ENCODE data around the gene AP1AR.
"Not testable (repeated sequence)": the region's sequence is repeated elsewhere in the genome, so short reads cannot be mapped to it uniquely, and the experiment has no call there.

Gene AP1AR

GRCh38 chr4:112277705-112278448 is 46.3 kb downstream of the AP1AR start:
- in situ Hi-C loops (cut with HindIII; ENCODE audit: low sequenced_read_pairs) = no loop called here
- no peak for DNase-seq (ENCODE audit: low read depth, low spot score)
- no peak overlapping the region for H3K4me3 ChIP-seq (ENCODE audit: low read depth, low read length)
- no peak for TF ChIP-seq CTCF (IDR thresholded peaks at IDR 0.05; ENCODE audit: low read depth, low read length)

DNA sequence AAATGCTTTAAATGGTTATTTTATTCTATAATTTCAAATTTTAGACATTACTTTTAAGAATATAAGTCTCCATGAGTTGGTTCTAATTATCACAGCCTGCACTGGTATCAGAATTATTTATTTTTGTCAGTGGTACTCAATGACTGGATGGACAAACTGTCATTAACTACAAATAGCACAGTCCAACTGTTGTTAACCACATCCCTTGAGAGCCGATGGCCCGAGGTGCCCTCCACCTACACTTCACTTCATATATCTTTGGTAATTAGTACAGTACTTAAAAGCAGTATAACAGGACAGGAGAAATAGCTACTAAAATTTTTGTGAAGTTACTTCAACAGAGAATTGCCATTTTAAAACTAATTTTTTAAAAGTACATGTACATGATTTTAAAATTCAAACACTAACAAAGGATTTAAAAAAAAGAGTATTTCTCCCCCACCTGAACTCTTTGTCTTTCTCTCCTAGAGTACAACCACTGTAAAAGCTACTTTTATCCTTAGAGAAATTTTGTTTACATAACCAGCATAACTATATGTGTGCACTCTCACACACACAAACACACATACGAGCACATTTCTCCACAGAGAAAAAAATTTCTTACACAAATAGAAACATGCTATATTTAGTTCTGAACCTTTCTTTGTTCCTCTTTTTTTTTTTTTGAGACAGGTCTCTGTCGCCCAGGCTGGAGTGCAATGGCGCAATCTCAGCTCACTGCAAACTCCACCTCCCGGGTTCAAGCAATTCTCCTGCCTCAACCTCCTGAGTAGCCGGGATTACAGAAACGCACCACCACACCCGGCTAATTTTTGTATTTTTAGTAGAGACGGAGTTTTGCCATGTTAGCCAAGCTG is 47.7 kb downstream of the AP1AR start:
- DNase-seq (ENCODE audit: low read depth, low spot score) = no peak
- no peak overlapping the region for H3K4me3 ChIP-seq (ENCODE audit: low read depth, low read length)
- in situ Hi-C loops (cut with HindIII; ENCODE audit: low sequenced_read_pairs) = no loop called here
- no peak for TF ChIP-seq CTCF (IDR thresholded peaks at IDR 0.05; ENCODE audit: low read depth, low read length)

GRCh38 chr4:112279882-112280315 is 48.3 kb downstream of the AP1AR start:
- no peak for DNase-seq (ENCODE audit: low read depth, low spot score)
- no peak for TF ChIP-seq CTCF (IDR thresholded peaks at IDR 0.05; ENCODE audit: low read depth, low read length)
- in situ Hi-C loops (cut with HindIII; ENCODE audit: low sequenced_read_pairs) = no loop called here
- no peak overlapping the region for H3K4me3 ChIP-seq (ENCODE audit: low read depth, low read length)

GRCh38 chr4:112280386-112281056 is 48.9 kb downstream of the AP1AR start:
- no peak for DNase-seq (ENCODE audit: low read depth, low spot score)
- no peak overlapping the region for H3K4me3 ChIP-seq (ENCODE audit: low read depth, low read length)
- in situ Hi-C loops (cut with HindIII; ENCODE audit: low sequenced_read_pairs) = no loop called here
- no peak for TF ChIP-seq CTCF (IDR thresholded peaks at IDR 0.05; ENCODE audit: low read depth, low read length)

- H3K4me3 ChIP-seq (ENCODE audit: low read depth, low read length); in situ Hi-C loops (cut with HindIII; ENCODE audit: low sequenced_read_pairs); DNase-seq (ENCODE audit: low read depth, low spot score): not testable (repeated sequence)
Measured at GRCh38 chr4:112281895-112282398, 50.4 kb downstream of the AP1AR start.

DNA sequence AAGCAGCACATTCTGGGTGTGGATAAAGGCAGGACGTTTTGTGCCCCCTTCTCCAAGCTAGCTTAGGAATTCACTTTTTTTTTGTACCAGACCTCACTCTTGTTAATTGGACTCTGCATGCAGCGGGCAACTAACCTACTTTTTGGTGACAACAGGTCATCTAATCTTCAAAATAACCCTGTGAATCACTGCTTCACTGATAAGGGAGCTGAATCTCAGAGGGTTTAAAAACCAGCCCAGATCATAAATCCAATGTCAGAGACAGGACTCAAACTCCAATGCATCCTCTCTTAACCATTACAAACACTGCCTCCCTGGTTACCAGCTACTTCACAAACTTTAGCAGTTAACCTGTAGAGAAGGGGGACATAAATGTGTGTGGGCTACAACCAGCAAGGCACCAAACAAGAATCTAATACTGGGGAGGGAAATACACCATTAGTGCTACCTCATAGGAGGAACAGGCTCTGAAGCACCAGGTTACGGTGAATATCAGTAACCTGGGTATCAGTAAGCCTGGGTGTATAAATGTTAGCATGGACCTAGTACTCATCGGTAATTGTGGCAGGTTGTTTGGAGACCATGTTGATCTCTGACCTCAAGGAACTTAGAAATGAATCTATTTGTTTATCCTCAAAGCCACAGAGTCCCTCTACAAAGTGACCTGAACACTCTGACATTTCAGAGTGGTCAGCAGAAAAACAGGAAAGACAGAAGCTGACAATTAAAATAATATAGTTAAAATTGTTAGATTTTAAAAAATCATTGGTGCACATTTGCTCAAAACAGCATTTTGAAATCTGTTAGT is 51.5 kb downstream of the AP1AR start:
- TF ChIP-seq CTCF (IDR thresholded peaks at IDR 0.05; ENCODE audit: low read depth, low read length) = no peak
- no peak overlapping the region for H3K4me3 ChIP-seq (ENCODE audit: low read depth, low read length)
- no peak for DNase-seq (ENCODE audit: low read depth, low spot score)
- in situ Hi-C loops (cut with HindIII; ENCODE audit: low sequenced_read_pairs) = no loop called here

Measured in astrocyte of the spinal cord (primary cell).